NCI-H1417 (cell line): ENCODE measurements around the gene FAM169A.
"Not testable (repeated sequence)": the region's sequence is repeated elsewhere in the genome, so short reads cannot be mapped to it uniquely, and the experiment has no call there.

Experiments
- DNase-seq, 3 experiments: peaks; one replicate each; lab custom pipeline; 2025; lab: John Stamatoyannopoulos, UW

FAM169A gene

GRCh38 chr5:74798977-74799911 lies 66.9 kb downstream of the FAM169A start:
- DNase-seq: no peak

- DNase-seq: not testable (repeated sequence)
These were observed 74.5 kb downstream of the FAM169A start for GRCh38 chr5:74791669-74792068.

- DNase-seq: no peak
These were observed 78.8 kb downstream of the FAM169A start for GRCh38 chr5:74787424-74787823.

GRCh38 chr5:74786851-74787250 lies 79.3 kb downstream of the FAM169A start:
- DNase-seq: no peak

- no peak for DNase-seq
These were observed 87.6 kb downstream of the FAM169A start for GRCh38 chr5:74778609-74779008.

- no peak for DNase-seq
These were observed 93.8 kb downstream of the FAM169A start for GRCh38 chr5:74772359-74772758.

GRCh38 chr5:74767579-74767913 lies 98.6 kb downstream of the FAM169A start:
- no peak for DNase-seq

GRCh38 chr5:74766849-74767578 lies 99.2 kb downstream of the FAM169A start, which contains the start of the genes GFM2 and NSA2:
GFM2 (minus strand) TSS chr5:74767117; CDS start chr5:74763742, 3,375 bp downstream.
NSA2 (plus strand) TSS chr5:74767249; CDS start chr5:74767361, 112 bp downstream.
- peak; percentile 87 to 94 (median 93) for DNase-seq

- no peak for DNase-seq
These were observed 99.8 kb downstream of the FAM169A start for GRCh38 chr5:74766418-74766848.

GRCh38 chr5:74765929-74766328 lies 100.3 kb downstream of the FAM169A start:
- DNase-seq: no peak

GRCh38 chr5:74765201-74765600 lies 101.0 kb downstream of the FAM169A start:
- DNase-seq: peak in 1 of 3 experiments; percentile 60

GRCh38 chr5:74763504-74763903 lies 102.7 kb downstream of the FAM169A start:
- no peak for DNase-seq

GRCh38 chr5:74762599-74762998 lies 103.6 kb downstream of the FAM169A start:
- no peak for DNase-seq

GRCh38 chr5:74761241-74761640 lies 104.9 kb downstream of the FAM169A start:
- no peak for DNase-seq

- DNase-seq: not testable (repeated sequence)
These were observed 117.4 kb downstream of the FAM169A start for GRCh38 chr5:74748742-74749141.

GRCh38 chr5:74738406-74738805 lies 127.8 kb downstream of the FAM169A start:
- DNase-seq: no peak

GRCh38 chr5:74736759-74737158 lies 129.4 kb downstream of the FAM169A start:
- no peak for DNase-seq
